HG02678 (cell line): Measurements from ENCODE around the gene FAM83C.
"Not testable (repeated sequence)": the region's sequence is repeated elsewhere in the genome, so short reads cannot be mapped to it uniquely, and the experiment has no call there.

Source experiments
- ATAC-seq: cut with Tn5 transposase; IDR thresholded peaks from one replicate; pipeline ENCODE4 v1.9.1; 2021; ENCODE audit warnings: mild to moderate bottlenecking, moderate library complexity; ENCODE audit not compliant: unreplicated experiment

FAM83C gene

GRCh38 chr20:35318502-35319157, 26.4 kb upstream of the FAM83C start:
- ATAC-seq: no peak

DNA sequence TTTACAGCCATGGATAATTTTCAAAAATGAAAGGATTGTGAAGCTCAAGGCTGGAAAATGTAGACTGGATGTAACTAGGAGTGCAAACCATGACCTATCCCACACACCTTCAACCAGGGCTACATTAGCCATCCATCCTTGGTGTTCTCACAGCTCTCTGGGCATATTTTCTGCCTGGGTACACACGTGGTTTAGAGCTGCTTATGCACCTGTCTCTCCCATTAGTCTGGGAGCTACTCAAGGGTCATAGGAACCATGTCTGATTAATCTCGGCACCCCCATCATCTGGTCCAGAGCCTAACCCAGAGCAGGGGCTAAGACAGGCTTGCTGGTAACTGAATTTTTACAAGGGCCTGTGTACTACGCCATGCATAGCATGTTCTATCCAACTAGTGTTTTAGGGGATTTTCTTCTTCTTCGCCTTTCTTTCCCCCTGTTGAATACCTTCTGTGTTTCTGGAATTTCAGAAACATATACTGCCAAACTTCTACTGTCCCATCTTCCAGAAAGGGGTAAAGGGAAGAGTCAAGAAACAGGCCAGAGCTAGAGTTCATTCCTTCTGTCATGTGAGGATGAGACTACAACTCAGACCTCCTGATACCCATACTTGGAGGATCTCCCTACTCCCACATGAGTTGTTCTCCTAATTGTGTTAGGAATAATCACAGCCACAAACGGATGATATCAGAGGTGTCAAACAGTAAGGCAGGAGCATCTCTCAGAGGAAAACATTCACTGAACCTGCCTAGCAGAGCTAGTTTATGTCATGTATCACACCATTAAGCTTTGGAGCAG, 25.4 kb upstream of the FAM83C start:
- no peak for ATAC-seq

DNA sequence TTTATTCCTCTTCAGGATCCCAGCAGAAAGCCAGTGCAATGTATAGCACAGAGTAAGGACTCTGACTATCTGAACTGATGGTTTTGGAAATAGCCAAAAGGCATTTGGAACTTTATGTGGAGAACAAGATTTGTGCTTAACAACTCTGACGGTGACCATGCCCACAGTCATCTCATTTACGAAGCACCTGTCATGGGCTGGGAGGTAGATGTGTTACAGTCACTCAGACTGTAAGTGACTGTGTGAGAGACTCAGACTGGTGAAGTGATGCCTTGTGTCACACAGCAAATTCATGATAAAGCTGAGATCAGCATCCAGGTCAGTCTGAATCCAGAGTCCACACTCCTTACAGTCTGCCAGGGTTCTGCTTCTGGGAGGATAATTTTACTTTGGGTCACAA, 23.9 kb upstream of the FAM83C start:
- ATAC-seq: no peak

GRCh38 chr20:35315632-35316020, 23.4 kb upstream of the FAM83C start:
- ATAC-seq: not testable (repeated sequence)

- no peak for ATAC-seq
Measured at GRCh38 chr20:35314816-35315631, 22.8 kb upstream of the FAM83C start.

- ATAC-seq: no peak
Measured at GRCh38 chr20:35312318-35312717, 20.1 kb upstream of the FAM83C start.

DNA sequence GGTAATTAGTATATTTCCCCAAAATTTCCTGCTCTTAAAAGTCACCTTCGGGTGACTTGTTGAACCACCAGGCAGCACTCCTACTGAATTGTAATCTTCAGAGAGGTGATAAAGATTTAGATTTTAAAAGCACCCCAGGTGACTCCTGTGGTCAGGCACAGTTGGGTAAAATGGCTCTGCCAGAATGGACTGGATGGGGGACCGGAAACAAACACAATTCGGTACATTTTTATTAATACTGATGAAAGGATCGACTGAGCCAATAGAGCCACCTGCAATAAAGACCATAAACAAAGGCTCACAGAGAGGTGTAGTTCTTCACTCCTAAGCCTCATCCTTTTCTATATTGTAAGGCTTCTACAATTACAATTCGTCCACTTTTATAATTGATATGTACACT, 19.6 kb upstream of the FAM83C start:
- no peak for ATAC-seq

- ATAC-seq: no peak
Measured at GRCh38 chr20:35311409-35311808, 19.2 kb upstream of the FAM83C start.

GRCh38 chr20:35307666-35308653, 15.7 kb upstream of the FAM83C start:
- ATAC-seq: no peak

DNA sequence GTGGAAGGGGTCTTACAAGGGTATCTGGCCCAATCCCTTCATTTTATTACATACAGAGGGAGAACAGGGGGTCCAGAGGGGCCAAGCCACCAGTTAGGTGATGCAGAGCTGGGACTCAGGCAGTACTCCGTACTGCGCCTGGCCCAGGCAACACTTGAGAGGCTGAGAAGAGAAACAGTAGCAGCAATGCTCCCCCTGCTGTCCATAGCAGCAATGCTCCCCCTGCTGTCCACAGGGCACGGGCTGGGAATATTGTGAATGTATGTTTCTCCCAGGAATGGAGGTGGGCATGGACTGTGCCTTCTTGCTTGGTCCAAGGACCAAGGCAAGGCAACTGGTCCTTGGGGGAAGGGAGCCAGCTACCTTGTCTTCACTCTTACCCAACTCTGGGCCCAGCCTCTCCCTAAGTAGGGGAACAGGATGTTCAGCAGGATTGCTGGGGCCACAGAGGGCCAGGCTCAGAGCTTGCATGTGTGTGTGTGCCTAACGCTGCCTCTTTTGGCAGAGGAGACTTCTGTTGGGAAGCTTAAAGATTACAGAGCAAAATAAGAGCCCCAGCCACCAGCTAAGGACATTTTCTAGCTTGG, 14.8 kb upstream of the FAM83C start:
- ATAC-seq: no peak

GRCh38 chr20:35305682-35306556, 13.7 kb upstream of the FAM83C start:
- ATAC-seq: no peak

GRCh38 chr20:35304956-35305355, 12.7 kb upstream of the FAM83C start:
- ATAC-seq: no peak

DNA sequence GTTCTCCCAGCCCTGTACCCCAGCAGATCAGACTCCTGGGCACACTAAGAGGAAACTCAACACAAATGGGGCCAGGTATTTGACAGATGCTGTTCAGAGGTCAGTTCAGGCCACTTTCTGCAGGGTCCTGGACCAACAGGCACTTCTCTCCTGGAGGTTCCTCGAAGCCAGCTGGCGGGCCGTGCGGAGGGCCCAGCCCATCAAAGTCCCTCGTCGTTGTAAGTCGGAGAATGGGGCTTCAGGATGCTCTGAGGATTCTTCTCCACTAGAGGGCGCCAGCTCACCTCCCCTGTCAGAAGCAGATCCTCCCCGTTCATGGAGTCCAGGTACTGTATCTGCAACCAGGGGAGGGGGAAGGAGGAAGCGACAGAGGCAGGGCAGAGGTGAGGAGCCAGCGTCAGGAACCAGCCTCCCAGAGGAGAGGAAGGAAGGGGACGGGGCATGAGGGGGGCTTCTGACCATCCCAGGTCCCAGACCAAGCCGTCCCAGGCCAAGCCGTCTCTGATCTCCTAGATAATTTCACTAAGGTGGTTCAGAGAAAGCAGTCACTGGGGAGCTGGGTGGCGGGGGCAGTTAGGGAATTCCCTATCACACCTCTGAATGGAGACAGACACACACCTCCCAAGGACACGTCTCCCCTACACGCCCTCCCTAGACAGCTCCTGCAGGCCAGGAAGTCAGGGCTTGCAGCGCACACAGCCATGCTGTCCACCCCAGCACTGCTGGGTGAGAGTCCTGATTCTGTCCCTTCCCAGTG, 11.7 kb upstream of the FAM83C start:
- ATAC-seq: peak; percentile 50

- ATAC-seq: no peak
Measured at GRCh38 chr20:35303382-35303734, 11.1 kb upstream of the FAM83C start.

DNA sequence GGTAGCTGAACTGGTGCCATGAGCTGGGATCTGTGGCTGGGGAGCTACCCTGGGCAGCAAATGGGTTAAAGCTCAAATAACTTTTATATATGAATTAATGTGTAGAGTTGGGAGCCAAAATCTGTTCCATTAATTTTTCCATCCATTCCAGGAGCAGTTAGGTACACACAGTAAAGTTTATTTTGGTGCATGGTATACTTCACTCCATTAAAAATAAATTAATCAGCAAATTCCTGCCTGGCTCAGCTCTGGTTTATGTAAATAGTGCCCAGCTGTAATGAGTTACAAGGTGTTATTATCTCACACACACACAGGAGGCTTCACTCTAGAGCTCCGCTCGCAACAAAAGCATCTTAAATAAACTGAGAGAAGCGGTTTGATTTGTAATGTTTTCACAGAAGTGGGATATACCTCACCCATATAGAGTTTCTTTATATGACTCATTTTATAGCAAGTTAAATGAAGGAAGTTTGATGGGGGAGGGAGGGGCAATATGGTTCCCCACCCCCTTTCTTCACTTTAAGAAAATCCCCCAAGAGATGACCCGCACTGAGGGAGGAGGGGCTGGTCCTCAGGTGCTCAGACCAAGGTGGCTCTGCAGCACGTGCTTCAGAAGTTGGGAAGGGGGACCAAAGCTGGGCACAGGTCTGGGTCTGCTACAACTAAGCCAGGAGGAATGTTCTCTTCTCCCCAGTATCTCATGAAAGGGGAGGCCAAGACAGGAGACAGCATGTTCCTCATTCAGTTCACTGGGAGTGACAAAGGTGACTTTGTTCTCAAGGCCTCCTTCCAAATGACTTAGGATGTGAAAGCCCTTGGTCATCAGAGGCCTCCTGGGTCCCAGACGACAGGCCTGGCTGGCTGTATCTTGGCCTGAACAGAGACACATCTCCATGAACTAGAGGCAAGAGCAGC, 10.5 kb upstream of the FAM83C start:
- ATAC-seq: no peak

- ATAC-seq: no peak
Measured at GRCh38 chr20:35301426-35301825, 9.2 kb upstream of the FAM83C start.

DNA sequence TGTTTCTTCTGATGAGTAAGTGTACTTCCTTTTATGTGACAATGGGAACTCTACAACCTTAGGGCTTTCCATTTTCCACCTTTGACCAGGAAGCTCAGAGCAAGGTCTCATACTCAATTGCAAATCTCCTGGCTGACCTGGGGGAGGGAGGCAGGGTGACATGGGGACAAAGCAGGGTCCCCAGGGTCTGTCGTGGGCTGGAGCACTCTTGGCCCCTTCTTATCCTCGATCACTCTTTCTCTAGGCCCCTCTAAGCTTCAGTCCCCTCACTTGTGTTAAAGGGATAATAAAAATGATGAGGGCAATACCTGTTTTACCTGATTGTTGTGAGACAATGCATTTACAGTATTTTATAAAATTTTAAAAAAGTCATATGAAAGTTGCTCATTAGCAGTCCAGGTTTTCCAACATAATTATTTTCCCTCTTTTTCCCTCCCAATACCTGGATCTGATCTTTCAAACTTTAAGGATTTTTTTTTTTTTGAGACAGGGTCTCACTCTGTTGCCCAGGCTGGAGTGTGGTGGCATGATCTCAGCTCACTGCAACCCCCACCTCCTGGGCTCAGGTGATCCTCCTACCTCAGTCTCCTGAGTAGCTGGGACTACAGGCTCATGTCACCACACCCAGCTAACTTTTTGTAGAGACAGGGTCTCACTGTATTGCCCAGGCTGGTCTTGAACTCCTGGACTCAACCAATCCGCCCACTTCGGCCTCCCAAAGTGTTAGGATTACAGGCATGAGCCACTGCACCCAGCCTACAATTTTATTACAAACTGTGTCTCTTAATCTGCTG, 8.4 kb upstream of the FAM83C start:
- no peak for ATAC-seq
